K562 treated with DMSO at 1 percent for 12 hours (cell line): ENCODE data around the gene FAHD2A. TPM values are rescaled to one million over a fixed set of nuclear protein-coding genes. Genes with fewer than 3 reads are reported as not detected.

Experiments
- total RNA-seq: library from RNA; unstranded; fragments of 300-600 nt; gene quantifications from 2 replicates; pipeline ENCODE4 v1.2.3, GENCODE V29; 2022; ENCODE audit not compliant: insufficient read depth

Gene FAHD2A, protein sequence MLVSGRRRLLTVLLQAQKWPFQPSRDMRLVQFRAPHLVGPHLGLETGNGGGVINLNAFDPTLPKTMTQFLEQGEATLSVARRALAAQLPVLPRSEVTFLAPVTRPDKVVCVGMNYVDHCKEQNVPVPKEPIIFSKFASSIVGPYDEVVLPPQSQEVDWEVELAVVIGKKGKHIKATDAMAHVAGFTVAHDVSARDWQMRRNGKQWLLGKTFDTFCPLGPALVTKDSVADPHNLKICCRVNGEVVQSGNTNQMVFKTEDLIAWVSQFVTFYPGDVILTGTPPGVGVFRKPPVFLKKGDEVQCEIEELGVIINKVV
- 26.3 and 36.5 TPM in 2 replicates for total RNA-seq

DNA sequence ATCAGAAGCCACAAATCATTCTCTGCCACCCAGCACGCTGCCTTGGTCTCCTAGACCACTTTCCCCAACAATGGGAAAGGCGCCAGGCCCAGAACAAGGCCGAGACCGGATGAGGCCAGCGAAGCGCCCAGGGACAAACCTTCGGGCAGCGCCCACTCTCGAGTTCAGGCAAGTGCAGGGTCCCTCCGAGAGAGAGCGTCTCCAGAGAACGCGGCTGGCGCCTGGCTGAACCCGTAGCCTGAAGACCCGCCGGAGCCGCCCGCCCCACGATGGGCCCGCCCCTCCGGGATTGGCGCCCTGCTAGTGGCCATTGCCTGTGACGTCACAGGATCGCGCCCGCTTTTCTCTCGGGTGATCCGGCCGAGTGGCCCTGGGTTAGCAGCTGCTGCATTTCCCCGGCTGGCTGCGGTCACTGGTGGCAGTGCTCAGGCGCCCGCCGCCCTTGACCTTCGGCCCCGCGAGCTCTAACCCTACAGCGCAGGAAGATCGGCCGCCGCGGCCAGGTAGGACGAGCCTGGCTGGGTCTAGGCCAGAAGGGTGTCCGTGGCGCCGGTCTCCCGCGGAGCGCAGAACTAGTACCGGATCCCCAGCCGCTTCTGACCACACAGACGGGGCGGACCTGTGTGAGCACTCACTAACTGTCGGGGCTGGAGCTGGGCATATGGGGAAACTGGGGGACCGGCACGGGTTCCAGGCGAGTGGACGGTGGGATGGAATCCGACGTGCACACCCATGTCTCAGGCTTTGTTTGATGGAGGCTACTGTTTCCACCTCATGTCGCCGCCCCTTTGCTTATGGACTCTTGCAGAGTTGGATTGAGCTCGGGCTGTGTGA, at the start of gene FAHD2A:
TSS of gene FAHD2A (plus strand) at position 339 of the 834 bp plus-strand sequence. CDS start 2,851 bp downstream, outside the sequence.

Other genes with a start within 250 kb of the FAHD2A start
- 3.1 and 7.9 TPM in 2 replicates for gene ZNF514, start 242.9 kb upstream of the FAHD2A start, total RNA-seq
- gene ZNF2, start 236.9 kb upstream of the FAHD2A start, total RNA-seq = 1.7 and 2.3 TPM in 2 replicates
- not detected in 2 replicates for gene ZNF892, start 195.2 kb upstream of the FAHD2A start, total RNA-seq
- gene PROM2, start 128.3 kb upstream of the FAHD2A start, total RNA-seq = not detected in 2 replicates
- gene KCNIP3, start 105.4 kb upstream of the FAHD2A start, total RNA-seq = not detected in 2 replicates
- gene TRIM43B, start 82.0 kb downstream of the FAHD2A start, total RNA-seq = not detected in 2 replicates
- not detected in 2 replicates for gene TRIM43, start 189.3 kb downstream of the FAHD2A start, total RNA-seq